Skeletal muscle tissue (tissue), 4 donors: Measurements from ENCODE around the gene SELENOM. TPM values are rescaled to one million over a fixed set of nuclear protein-coding genes. Genes with fewer than 3 reads are reported as not detected.
A peak's percentile ranks its signal among the peaks of the same experiment; 100 is the strongest.

ENCODE experiments used
- H3K27ac ChIP-seq: one replicate; pipeline ENCODE4 v1.7.0; 2013; ENCODE audit warnings: mild to moderate bottlenecking, low read depth, low read length, inconsistent platforms
- H3K27me3 ChIP-seq, 3 donors: one replicate each; pipeline ENCODE4 v1.7.0; 2013; ENCODE audit warnings: low read length in 3 of 3; ENCODE audit not compliant: control insufficient read depth in 3 of 3, insufficient read depth in 3 of 3
- H3K36me3 ChIP-seq, 3 donors: one replicate each; pipeline ENCODE4 v1.7.0; 2013; ENCODE audit warnings: low read length in 3 of 3; ENCODE audit not compliant: control insufficient read depth in 3 of 3, insufficient read depth in 3 of 3
- H3K4me1 ChIP-seq, 3 donors: one replicate each; pipeline ENCODE4 v1.7.0; 2013; ENCODE audit warnings: low read length in 3 of 3, mild to moderate bottlenecking in 3 of 3; ENCODE audit not compliant: control insufficient read depth in 3 of 3, insufficient read depth in 3 of 3
- H3K4me3 ChIP-seq, 3 donors: one replicate each; pipeline ENCODE4 v1.7.0; 2013; ENCODE audit warnings: low read length in 3 of 3
- H3K9ac ChIP-seq, 3 donors: one replicate each; pipeline ENCODE4 v1.7.0; 2013; ENCODE audit warnings: low read length in 3 of 3, mild to moderate bottlenecking in 3 of 3, moderate library complexity in 2 of 3, low read depth in 1 of 3
- H3K9me3 ChIP-seq, 3 donors: one replicate each; pipeline ENCODE4 v1.7.0; 2013; ENCODE audit warnings: low read length in 3 of 3; ENCODE audit not compliant: control insufficient read depth in 3 of 3
- total RNA-seq: library from RNA; depleted of rRNA; stranded (reverse); fragments of >200 nt; gene quantifications from one replicate; pipeline ENCODE4 v1.2.3, GENCODE V29; 2014
- donor health status: Osteomylitis.

The SELENOM gene
- total RNA-seq, 1 donor from 2014 or later = 16.2 TPM

DNA sequence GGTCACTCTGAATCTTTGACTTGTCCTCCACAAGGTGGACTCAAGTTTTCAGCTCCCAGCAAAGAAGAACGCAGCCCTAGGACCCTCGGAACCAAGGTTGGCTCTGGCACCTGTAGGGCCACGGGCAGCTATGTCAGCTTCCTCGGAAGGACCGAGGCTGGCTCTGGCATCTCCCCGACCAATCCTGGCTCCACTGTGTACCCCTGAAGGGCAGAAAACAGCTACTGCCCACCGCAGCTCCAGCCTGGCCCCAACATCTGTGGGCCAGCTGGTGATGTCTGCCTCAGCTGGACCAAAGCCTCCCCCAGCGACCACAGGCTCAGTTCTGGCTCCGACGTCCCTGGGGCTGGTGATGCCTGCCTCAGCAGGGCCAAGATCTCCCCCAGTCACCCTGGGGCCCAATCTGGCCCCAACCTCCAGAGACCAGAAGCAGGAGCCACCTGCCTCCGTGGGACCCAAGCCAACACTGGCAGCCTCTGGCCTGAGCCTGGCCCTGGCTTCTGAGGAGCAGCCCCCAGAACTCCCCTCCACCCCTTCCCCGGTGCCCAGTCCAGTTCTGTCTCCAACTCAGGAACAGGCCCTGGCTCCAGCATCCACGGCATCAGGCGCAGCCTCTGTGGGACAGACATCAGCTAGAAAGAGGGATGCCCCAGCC lies 17.6 kb upstream of the SELENOM start:
- H3K27me3 ChIP-seq = no peaks in the 10 kb centered on the region
- no peak overlapping the region for H3K27ac ChIP-seq
- no peak overlapping the region for H3K9ac ChIP-seq
- H3K36me3 ChIP-seq = peaks cover 0 to 2% (median 0%) of the 10 kb centered on the region in 3 donors
- no peak overlapping the region for H3K4me3 ChIP-seq
- peaks cover 13 to 25% (median 22%) of the 10 kb centered on the region in 3 donors for H3K4me1 ChIP-seq
- H3K9me3 ChIP-seq = no peaks in the 10 kb centered on the region

- peaks cover 0 to 2% (median 0%) of the 10 kb centered on the region in 3 donors for H3K36me3 ChIP-seq
- no peak overlapping the region for H3K4me3 ChIP-seq
- peaks cover 17 to 28% (median 27%) of the 10 kb centered on the region in 3 donors for H3K4me1 ChIP-seq
- peak overlapping the region in 1 of 3 donors; percentile 8 for H3K9ac ChIP-seq
- H3K27me3 ChIP-seq = no peaks in the 10 kb centered on the region
- H3K9me3 ChIP-seq = no peaks in the 10 kb centered on the region
- no peak overlapping the region for H3K27ac ChIP-seq
Measured at GRCh38 chr22:31124290-31124689, 16.9 kb upstream of the SELENOM start.

- no peak overlapping the region for H3K27ac ChIP-seq
Measured at GRCh38 chr22:31123292-31123602, 15.9 kb upstream of the SELENOM start.

GRCh38 chr22:31122532-31123291 lies 15.3 kb upstream of the SELENOM start, which contains the start of gene INPP5J:
INPP5J (plus strand) TSS chr22:31122966; CDS start chr22:31123015, 49 bp downstream.
- H3K9ac ChIP-seq = peak within 1 kb of the TSS; percentile 61 to 86 (median 64)
- peak within 1 kb of the TSS; percentile 16 for H3K27ac ChIP-seq
- no peaks in the 10 kb centered on the region for H3K36me3 ChIP-seq
- H3K9me3 ChIP-seq = no peaks in the 10 kb centered on the region
- H3K4me3 ChIP-seq = peak within 1 kb of the TSS; percentile 51 to 79 (median 53)
- H3K27me3 ChIP-seq = no peaks in the 10 kb centered on the region
- H3K4me1 ChIP-seq = peaks cover 22 to 39% (median 35%) of the 10 kb centered on the region in 3 donors

More at GRCh38 chr22:31123292-31123602, 15.9 kb upstream of the SELENOM start:
- peak overlapping the region; percentile 9 to 79 (median 53) for H3K4me3 ChIP-seq
- H3K4me1 ChIP-seq = peaks cover 22 to 37% (median 35%) of the 10 kb centered on the region in 3 donors
- no peaks in the 10 kb centered on the region for H3K9me3 ChIP-seq
- no peaks in the 10 kb centered on the region for H3K27me3 ChIP-seq
- no peaks in the 10 kb centered on the region for H3K36me3 ChIP-seq
- peak overlapping the region in 2 of 3 donors; percentile 61 to 86 for H3K9ac ChIP-seq

DNA sequence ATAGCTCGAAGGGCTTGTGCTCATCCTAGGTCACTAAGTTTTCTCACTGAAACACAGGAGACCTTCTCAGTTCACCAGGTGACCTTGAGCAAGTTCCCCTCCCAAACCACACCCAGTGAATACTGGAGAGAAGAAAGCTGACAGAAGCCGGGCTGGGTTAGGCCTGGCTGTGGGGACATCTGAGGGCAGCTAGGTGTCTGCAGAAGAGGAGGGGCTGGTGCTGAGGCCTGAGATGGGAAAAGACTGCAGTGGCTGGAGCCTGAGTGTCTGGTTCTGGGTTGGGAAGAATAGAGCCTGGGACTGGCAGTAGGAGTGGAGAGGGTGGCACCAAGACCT lies 14.8 kb upstream of the SELENOM start:
- no peaks in the 10 kb centered on the region for H3K27me3 ChIP-seq
- H3K4me1 ChIP-seq = peaks cover 22 to 39% (median 35%) of the 10 kb centered on the region in 3 donors
- no peaks in the 10 kb centered on the region for H3K36me3 ChIP-seq
- peak overlapping the region; percentile 61 to 86 (median 64) for H3K9ac ChIP-seq
- peak overlapping the region; percentile 16 for H3K27ac ChIP-seq
- no peaks in the 10 kb centered on the region for H3K9me3 ChIP-seq
- peak overlapping the region in 1 of 3 donors; percentile 79 for H3K4me3 ChIP-seq

GRCh38 chr22:31121403-31121802 lies 14.0 kb upstream of the SELENOM start:
- H3K4me1 ChIP-seq = peaks cover 22 to 39% (median 35%) of the 10 kb centered on the region in 3 donors

DNA sequence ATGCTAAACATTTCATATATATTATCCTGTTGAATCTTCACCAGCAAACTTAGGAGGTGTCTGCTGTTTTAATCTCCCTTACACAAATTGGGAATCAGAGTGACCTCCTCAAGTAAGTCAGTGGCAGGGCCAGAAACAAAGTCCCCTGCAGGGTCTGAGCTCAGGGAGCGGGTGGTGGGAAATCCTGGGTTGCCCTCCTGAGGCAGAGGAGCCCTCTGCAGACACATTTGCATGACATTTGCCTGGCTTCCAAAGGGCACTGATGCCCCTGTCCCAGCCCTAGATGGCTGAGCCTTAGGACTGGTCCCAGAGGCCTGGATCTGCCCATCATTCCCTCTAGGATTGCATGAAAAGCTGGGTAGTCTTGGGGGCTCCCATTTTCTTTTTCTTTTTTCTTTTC lies 13.3 kb upstream of the SELENOM start:
- no peaks in the 10 kb centered on the region for H3K27me3 ChIP-seq
- H3K4me1 ChIP-seq = peaks cover 22 to 39% (median 35%) of the 10 kb centered on the region in 3 donors
- H3K27ac ChIP-seq = no peak overlapping the region
- no peaks in the 10 kb centered on the region for H3K9me3 ChIP-seq
- no peak overlapping the region for H3K9ac ChIP-seq
- H3K4me3 ChIP-seq = no peak overlapping the region
- no peaks in the 10 kb centered on the region for H3K36me3 ChIP-seq

More at GRCh38 chr22:31121403-31121802, 14.0 kb upstream of the SELENOM start:
- no peaks in the 10 kb centered on the region for H3K27me3 ChIP-seq
- H3K9me3 ChIP-seq = no peaks in the 10 kb centered on the region
- no peak overlapping the region for H3K4me3 ChIP-seq
- H3K9ac ChIP-seq = peak overlapping the region in 1 of 3 donors; percentile 86
- no peaks in the 10 kb centered on the region for H3K36me3 ChIP-seq
- no peak overlapping the region for H3K27ac ChIP-seq

GRCh38 chr22:31120230-31120629 lies 12.9 kb upstream of the SELENOM start:
- Histone ChIP-seq H3K9me3 (no peaks in the 10 kb centered on the region), H3K4me3 (no peak overlapping the region), H3K4me1 (peaks cover 22 to 39% (median 35%) of the 10 kb centered on the region in 3 donors), H3K36me3 (no peaks in the 10 kb centered on the region), H3K9ac (peak overlapping the region in 1 of 3 donors; percentile 3), H3K27ac (no peak overlapping the region), H3K27me3 (no peaks in the 10 kb centered on the region)

GRCh38 chr22:31119026-31119717 lies 11.8 kb upstream of the SELENOM start:
- Histone ChIP-seq H3K9me3 (no peaks in the 10 kb centered on the region), H3K4me1 (peaks cover 22 to 37% (median 35%) of the 10 kb centered on the region in 3 donors), H3K9ac (peak overlapping the region; percentile 33 to 70 (median 58)), H3K27ac (peak overlapping the region; percentile 54), H3K27me3 (no peaks in the 10 kb centered on the region), H3K4me3 (peak overlapping the region in 1 of 3 donors; percentile 32), H3K36me3 (no peaks in the 10 kb centered on the region)
